Left renal cortex interstitium (tissue), 4 donors: ENCODE measurements around the gene STARD9. TPM values are rescaled to one million over a fixed set of nuclear protein-coding genes. Genes with fewer than 3 reads are reported as not detected.

Source experiments
- DNase-seq, 4 donors: peaks; one replicate each; pipeline ENCODE4 v3.0.0-alpha.2; 2013; ENCODE audit warnings: low read depth in 4 of 4, low spot score in 2 of 4, missing footprints in 1 of 4
- polyA plus RNA-seq, 4 donors: library from polyadenylated mRNA; unstranded; fragments of 120-200 nt; gene quantifications; one replicate each; pipeline ENCODE4 v1.2.1, GENCODE V29; 2013; ENCODE audit not compliant: insufficient read length in 4 of 4

Gene STARD9
- polyA plus RNA-seq, 4 donors = 6.7 to 15.3 (median 11.2) TPM

DNA sequence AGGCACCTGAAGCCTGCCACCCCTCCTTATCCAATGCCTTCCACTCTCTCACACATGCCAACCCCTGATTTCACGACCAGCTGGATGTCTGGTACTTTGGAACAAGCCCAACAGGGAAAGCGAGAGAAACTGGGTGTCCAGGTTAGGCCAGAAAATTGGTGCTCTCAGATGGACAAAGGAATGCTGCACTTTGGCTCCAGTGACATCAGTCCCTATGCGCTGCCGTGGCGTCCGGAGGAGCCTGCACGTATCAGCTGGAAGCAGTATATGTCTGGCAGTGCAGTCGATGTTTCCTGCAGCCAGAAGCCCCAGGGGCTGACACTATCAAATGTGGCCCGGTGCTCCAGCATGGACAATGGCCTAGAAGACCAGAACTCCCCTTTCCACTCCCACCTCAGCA is 116.4 kb downstream of the STARD9 start:
- DNase-seq = no peak

DNA sequence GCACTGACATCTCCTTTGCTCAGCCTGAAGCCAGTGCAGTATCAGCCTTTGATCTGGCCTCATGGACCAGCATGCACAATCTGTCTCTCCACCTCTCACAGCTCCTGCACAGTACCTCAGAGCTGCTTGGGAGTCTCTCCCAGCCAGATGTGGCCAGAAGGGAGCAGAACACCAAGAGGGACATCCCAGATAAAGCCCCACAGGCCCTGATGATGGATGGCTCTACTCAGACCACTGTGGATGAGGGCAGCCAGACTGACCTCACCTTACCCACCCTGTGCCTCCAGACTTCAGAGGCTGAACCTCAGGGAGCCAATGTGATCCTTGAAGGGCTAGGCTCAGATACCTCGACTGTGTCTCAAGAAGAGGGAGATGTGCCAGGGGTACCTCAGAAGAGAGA is 117.1 kb downstream of the STARD9 start:
- DNase-seq = no peak

GRCh38 chr15:42692997-42693396 is 117.6 kb downstream of the STARD9 start:
- DNase-seq = no peak

DNA sequence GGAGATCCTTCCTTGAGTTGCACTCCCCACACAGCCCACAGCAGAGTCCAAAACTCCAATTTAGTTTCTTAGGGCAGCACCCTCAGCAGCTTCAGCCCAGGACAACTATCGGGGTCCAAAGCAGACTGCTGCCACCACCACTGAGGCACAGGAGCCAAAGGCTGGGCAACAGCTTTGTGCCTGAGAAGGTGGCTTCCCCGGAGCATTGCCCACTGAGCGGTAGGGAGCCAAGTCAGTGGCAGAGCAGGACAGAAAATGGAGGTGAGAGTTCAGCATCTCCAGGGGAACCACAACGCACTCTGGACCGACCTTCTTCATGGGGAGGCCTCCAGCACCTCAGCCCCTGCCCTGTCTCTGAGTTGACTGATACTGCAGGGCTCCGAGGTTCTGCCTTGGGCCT is 118.1 kb downstream of the STARD9 start:
- no peak for DNase-seq

GRCh38 chr15:42693942-42694341 is 118.5 kb downstream of the STARD9 start:
- DNase-seq = no peak

GRCh38 chr15:42694398-42694797 is 119.0 kb downstream of the STARD9 start:
- DNase-seq = no peak

DNA sequence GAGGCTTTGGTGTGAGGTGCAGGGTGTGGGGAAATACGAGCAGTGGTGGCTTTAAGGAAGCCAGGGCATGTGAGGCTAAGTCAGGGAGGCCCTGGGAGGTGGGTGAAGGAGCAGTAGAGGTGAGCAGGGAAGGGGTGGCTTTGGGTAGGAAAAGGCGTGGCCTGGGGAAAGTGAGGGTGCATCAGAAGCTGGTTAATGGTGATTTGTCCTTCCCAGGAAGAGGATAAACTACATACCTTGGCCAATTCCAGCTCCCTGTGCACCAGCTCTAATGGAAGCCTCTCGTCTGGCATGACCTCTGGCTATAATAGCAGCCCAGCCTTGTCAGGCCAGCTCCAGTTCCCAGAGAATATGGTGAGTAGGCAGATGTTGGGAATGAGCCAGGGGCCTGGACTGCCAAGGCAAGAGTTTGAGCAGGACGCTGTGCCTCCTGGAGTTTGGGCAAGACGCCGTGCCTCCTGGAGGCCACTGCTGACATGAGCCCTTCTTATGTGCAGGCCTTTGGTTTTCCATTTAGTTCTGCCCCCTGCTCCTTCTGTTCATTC is 120.2 kb downstream of the STARD9 start:
- no peak for DNase-seq

DNA sequence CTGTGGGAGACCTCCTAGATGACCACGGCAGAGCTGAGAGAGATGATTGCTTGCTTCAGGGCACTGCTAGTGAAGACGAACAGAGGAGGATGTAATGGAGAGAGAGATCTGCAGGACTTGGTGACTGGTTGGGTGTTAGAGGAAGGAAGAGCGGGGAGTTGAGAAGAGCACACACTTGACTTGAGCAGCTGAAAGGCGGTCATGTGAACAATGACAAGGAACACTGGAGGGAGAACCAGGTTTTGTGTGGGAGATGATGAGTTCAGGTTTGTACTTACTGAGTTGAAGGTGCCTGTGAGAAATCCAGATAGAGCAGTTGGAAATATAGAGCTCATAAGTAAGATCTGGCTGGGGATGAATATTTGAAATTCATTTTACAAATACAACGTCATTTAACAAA is 121.2 kb downstream of the STARD9 start:
- no peak for DNase-seq

- DNase-seq = peak; percentile 18 to 55 (median 26)
Measured at GRCh38 chr15:42704492-42704926, 129.1 kb downstream of the STARD9 start.

- no peak for DNase-seq
Measured at GRCh38 chr15:42705336-42705735, 129.9 kb downstream of the STARD9 start.

DNA sequence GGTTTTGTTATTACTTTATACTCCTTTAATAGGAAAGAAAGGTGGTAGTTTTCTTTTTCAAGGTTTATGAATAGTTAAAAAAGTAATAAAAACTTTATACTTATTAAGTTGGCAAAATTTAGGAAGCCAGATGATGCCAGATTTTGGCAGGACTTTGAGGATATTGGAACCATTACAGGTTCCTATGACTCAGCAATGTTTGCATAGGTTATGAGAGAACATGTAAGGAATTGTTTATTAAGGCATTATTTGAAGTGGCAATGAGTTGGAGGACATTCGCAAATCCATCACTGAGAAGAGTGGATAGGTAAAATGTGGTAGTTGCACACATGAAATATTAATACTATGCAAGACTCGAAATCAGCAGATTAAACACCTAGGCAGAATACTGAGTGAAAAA is 131.7 kb downstream of the STARD9 start:
- DNase-seq = no peak

- DNase-seq = no peak
Measured at GRCh38 chr15:42707873-42708544, 132.6 kb downstream of the STARD9 start.

DNA sequence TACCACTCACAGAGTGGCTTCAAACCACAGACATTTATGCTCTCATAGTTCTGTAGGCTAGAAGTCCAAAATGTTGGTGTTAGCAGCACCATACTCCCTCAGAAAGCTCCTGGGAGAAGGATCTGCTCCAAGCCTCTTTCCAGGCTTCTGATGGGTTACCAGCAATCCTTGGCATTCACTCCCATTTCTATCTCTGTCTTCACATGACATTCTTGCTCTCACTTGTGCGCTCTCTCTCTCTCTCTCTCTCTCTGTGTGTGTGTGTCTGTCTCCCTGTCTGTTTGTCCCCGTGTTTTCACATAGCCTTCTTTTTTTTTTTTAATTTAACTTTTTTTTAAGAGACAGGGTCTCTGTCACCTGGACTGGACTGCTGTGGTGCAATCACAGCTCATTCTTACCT is 135.3 kb downstream of the STARD9 start:
- DNase-seq = no peak

DNA sequence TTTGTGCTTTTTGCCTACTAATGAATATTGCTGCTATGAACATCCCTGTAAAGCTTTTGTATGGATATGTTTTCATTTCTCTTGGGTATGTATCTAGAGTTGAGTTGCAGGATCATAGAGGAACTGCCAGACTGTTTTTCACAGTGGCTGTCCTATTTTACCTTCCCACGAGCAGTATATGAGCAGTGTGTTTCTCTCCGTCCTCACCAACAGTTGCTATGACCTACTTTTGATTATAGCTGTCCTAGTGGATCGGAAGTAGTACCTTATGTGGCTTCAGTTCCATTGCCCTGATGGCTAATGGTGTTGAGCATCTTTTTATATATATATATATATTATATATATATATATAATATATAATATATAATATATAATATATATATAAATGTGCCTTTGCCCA is 136.3 kb downstream of the STARD9 start:
- no peak for DNase-seq

GRCh38 chr15:42712584-42712983 is 137.2 kb downstream of the STARD9 start:
- no peak for DNase-seq

- DNase-seq = no peak
Measured at GRCh38 chr15:42716125-42716524, 140.7 kb downstream of the STARD9 start.

GRCh38 chr15:42716626-42717025 is 141.2 kb downstream of the STARD9 start:
- no peak for DNase-seq

DNA sequence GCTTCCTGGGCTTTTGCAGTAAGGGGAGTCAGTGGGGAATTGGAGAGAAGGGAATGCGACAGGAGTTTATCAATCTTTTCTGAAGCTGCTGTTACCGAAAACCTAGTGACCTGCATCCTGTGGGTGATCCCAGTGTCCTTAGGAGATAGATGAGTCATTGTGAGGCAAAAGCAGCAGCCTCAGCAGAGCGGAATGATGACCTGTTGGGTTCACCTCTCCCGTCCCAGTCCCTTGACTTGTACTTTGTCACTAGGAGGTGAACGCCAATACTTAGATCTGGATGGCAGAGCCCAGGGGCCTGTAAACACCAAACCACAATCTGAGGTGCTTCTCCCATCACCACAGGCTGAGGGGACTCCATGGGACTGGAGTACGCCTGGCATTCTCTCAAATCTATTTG is 143.6 kb downstream of the STARD9 start:
- no peak for DNase-seq

GRCh38 chr15:42720071-42720470 is 144.7 kb downstream of the STARD9 start:
- DNase-seq = no peak

DNA sequence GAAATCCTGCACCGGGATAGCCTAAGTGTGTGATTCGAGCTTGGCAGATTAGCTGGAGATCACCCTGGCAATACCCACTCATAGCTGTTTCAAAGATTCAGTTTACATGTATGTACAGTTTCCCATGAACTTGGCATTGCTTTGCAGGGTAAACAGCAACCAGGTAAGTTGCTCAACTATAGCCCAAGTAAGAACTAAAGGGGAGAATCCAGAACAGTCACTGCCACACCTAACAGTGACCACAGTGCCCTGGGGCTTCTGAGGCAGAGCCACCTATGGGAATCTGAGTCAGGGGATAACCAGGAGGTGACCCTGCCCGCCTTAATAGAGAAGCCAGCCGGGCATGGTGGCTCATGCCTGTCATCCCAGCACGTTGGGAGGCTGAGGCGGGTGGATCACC is 145.6 kb downstream of the STARD9 start:
- no peak for DNase-seq

GRCh38 chr15:42721916-42722315 is 146.5 kb downstream of the STARD9 start:
- no peak for DNase-seq

GRCh38 chr15:42723068-42723467 is 147.7 kb downstream of the STARD9 start:
- DNase-seq = no peak

DNA sequence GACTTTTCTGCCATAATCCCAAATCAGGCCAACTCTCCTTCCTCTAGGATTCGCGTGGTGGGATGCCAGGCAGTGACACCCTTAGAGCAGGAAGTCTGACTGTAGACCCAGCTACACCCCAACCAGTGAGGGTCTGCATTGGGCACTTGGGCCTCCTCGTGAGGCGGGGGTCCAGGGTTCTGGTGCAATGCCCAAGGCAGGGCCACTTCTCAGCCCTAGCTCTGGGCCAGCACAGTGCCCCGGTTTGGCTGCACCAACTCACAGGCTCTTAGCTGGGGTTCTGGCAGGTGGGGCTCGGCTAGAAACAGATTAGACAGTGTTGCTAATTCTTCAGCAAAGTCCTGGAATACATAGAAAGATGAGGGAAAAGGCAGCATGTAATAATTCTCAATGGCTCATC is 148.9 kb downstream of the STARD9 start:
- no peak for DNase-seq
